ENCODE measurements around the gene NRXN3.

GRCh38 chr14:79730953-79731352 lies 1560.8 kb downstream of the NRXN3 start:
- TF ChIP-seq, protein P1, sequence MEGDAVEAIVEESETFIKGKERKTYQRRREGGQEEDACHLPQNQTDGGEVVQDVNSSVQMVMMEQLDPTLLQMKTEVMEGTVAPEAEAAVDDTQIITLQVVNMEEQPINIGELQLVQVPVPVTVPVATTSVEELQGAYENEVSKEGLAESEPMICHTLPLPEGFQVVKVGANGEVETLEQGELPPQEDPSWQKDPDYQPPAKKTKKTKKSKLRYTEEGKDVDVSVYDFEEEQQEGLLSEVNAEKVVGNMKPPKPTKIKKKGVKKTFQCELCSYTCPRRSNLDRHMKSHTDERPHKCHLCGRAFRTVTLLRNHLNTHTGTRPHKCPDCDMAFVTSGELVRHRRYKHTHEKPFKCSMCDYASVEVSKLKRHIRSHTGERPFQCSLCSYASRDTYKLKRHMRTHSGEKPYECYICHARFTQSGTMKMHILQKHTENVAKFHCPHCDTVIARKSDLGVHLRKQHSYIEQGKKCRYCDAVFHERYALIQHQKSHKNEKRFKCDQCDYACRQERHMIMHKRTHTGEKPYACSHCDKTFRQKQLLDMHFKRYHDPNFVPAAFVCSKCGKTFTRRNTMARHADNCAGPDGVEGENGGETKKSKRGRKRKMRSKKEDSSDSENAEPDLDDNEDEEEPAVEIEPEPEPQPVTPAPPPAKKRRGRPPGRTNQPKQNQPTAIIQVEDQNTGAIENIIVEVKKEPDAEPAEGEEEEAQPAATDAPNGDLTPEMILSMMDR (IDR thresholded peaks at IDR 0.05), result no peak
- TF ChIP-seq EP300 (IDR thresholded peaks at IDR 0.05; ENCODE audit: low read depth), result no peak
